SK-N-SH (cell line): Measurements from ENCODE around the gene SND1. TPM values are rescaled to one million over a fixed set of nuclear protein-coding genes. Genes with fewer than 3 reads are reported as not detected.
A peak's percentile ranks its signal among the peaks of the same experiment; 100 is the strongest.

Experiments used
- ELF1 ChIP-seq: IDR thresholded peaks from 2 replicates; pipeline ENCODE4 v1.4.0; 2012
- EP300 ChIP-seq, 2 experiments: IDR thresholded peaks; 2 replicates each; pipeline versions ENCODE4 v1.4.0 to v1.6.1; 2012; ENCODE audit warnings: borderline replicate concordance in 1 of 2, low read depth in 1 of 2, low read length in 1 of 2
- EZH2phosphoT487 ChIP-seq: fragments of 200-600 bp; sonication (generic); IDR thresholded peaks from 2 replicates; pipeline ENCODE4 v1.6.1; 2017; ENCODE audit warnings: low read depth, mixed run types, mild to moderate bottlenecking, antibody characterized with exemption, moderate library complexity, borderline replicate concordance
- FOXJ3 ChIP-seq: sonication (generic); formaldehyde crosslinking; IDR thresholded peaks from 2 replicates; pipeline ENCODE4 v1.5.1; 2020; ENCODE audit warnings: mild to moderate bottlenecking, missing genetic modification reagents
- GABPA ChIP-seq: IDR thresholded peaks from 2 replicates; pipeline ENCODE4 v1.4.0; 2012; ENCODE audit warnings: low read depth, mild to moderate bottlenecking
- IRF3 ChIP-seq: fragments of 150-350 bp; IDR thresholded peaks from 2 replicates; pipeline ENCODE4 v1.6.1; 2016; ENCODE audit warnings: mild to moderate bottlenecking, low read depth, low read length
- JUND ChIP-seq: IDR thresholded peaks from 2 replicates; pipeline ENCODE4 v1.4.0; 2012
- NFIC ChIP-seq: IDR thresholded peaks from 2 replicates; pipeline ENCODE4 v1.4.0; 2012; ENCODE audit warnings: borderline replicate concordance
- NRF1 ChIP-seq: IDR thresholded peaks from 2 replicates; pipeline ENCODE4 v1.6.1; 2012; ENCODE audit warnings: low read depth, mild to moderate bottlenecking, low read length
- RAD21 ChIP-seq: IDR thresholded peaks from 2 replicates; pipeline ENCODE4 v1.6.1; 2012; ENCODE audit warnings: mild to moderate bottlenecking, low read length
- RCOR1 ChIP-seq: fragments of 150-350 bp; IDR thresholded peaks from 2 replicates; pipeline ENCODE4 v1.6.1; 2017; ENCODE audit warnings: antibody characterized with exemption, low read length
- REST ChIP-seq: IDR thresholded peaks from 2 replicates; pipeline ENCODE4 v1.6.1; 2012; ENCODE audit warnings: mild to moderate bottlenecking, low read depth, low read length, moderate library complexity
- RFX5 ChIP-seq: IDR thresholded peaks from 2 replicates; pipeline ENCODE4 v1.6.1; 2012; ENCODE audit warnings: mild to moderate bottlenecking, improper control_type of control experiment, low read length
- SIN3A ChIP-seq: IDR thresholded peaks from 2 replicates; pipeline ENCODE4 v1.6.1; 2012; ENCODE audit warnings: low read depth, mild to moderate bottlenecking, low read length, moderate library complexity, borderline replicate concordance
- TAF1 ChIP-seq: IDR thresholded peaks from 2 replicates; pipeline ENCODE4 v1.6.1; 2012; ENCODE audit warnings: low read depth, mild to moderate bottlenecking, low read length, moderate library complexity, borderline replicate concordance
- TCF12 ChIP-seq: IDR thresholded peaks from 2 replicates; pipeline ENCODE4 v1.4.0; 2012
- TEAD4 ChIP-seq: IDR thresholded peaks from 2 replicates; pipeline ENCODE4 v1.4.0; 2012; ENCODE audit warnings: mild to moderate bottlenecking, borderline replicate concordance; ENCODE audit not compliant: insufficient read depth
- USF1 ChIP-seq: IDR thresholded peaks from 2 replicates; pipeline ENCODE4 v1.4.0; 2012; ENCODE audit warnings: low read depth, borderline replicate concordance
- YY1 ChIP-seq: IDR thresholded peaks from 2 replicates; pipeline ENCODE4 v1.4.0; 2012; ENCODE audit warnings: low read depth, mild to moderate bottlenecking
- polyA plus RNA-seq, 3 experiments: library from polyadenylated mRNA; depleted of rRNA; stranded (reverse); fragments of >200 nt; gene quantifications; 2 replicates each; pipeline ENCODE4 v1.2.3, GENCODE V29; 2012
- TF ChIP-seq, protein P1 (sequence below): fragments of 200-600 bp; sonication (generic); IDR thresholded peaks from 2 replicates; pipeline ENCODE4 v1.6.1; 2017; ENCODE audit warnings: antibody characterized with exemption, mild to moderate bottlenecking, moderate library complexity
- TF ChIP-seq, protein P2 (sequence below): IDR thresholded peaks from 2 replicates; pipeline ENCODE4; 2012
- TF ChIP-seq, protein P3 (sequence below): fragments of 150-350 bp; IDR thresholded peaks from 2 replicates; pipeline ENCODE4 v1.6.1; 2017; ENCODE audit warnings: antibody characterized with exemption, low read length, low read depth, borderline replicate concordance
- TF ChIP-seq, protein P4 (sequence below): IDR thresholded peaks from 2 replicates; pipeline ENCODE4 v1.4.0; 2012; ENCODE audit warnings: low read depth

Gene SND1
- polyA plus RNA-seq, 1 of the 3 experiments (the other 2 are of a cell fraction): 165 TPM

- TF ChIP-seq, protein P1, sequence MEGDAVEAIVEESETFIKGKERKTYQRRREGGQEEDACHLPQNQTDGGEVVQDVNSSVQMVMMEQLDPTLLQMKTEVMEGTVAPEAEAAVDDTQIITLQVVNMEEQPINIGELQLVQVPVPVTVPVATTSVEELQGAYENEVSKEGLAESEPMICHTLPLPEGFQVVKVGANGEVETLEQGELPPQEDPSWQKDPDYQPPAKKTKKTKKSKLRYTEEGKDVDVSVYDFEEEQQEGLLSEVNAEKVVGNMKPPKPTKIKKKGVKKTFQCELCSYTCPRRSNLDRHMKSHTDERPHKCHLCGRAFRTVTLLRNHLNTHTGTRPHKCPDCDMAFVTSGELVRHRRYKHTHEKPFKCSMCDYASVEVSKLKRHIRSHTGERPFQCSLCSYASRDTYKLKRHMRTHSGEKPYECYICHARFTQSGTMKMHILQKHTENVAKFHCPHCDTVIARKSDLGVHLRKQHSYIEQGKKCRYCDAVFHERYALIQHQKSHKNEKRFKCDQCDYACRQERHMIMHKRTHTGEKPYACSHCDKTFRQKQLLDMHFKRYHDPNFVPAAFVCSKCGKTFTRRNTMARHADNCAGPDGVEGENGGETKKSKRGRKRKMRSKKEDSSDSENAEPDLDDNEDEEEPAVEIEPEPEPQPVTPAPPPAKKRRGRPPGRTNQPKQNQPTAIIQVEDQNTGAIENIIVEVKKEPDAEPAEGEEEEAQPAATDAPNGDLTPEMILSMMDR: no peak
- TF ChIP-seq, protein P2, sequence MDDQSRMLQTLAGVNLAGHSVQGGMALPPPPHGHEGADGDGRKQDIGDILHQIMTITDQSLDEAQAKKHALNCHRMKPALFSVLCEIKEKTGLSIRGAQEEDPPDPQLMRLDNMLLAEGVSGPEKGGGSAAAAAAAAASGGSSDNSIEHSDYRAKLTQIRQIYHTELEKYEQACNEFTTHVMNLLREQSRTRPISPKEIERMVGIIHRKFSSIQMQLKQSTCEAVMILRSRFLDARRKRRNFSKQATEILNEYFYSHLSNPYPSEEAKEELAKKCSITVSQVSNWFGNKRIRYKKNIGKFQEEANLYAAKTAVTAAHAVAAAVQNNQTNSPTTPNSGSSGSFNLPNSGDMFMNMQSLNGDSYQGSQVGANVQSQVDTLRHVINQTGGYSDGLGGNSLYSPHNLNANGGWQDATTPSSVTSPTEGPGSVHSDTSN: 0 out of 2 replicates have a peak, but pooled peaks have one; percentile 13
- TF ChIP-seq RFX5 (no peak), REST (no peak), TAF1 (no peak), TCF12 (peak; percentile 52; the same call in 1 of the 2 replicates), YY1 (no peak), IRF3 (no peak), EP300 (IDR thresholded peaks at IDR 0.05; ENCODE audit: borderline replicate concordance in 1 of 2, low read depth in 1 of 2, low read length in 1 of 2) (no peak; a peak in 1 of 4 replicates), ELF1 (no peak), GABPA (no peak), RCOR1 (peak; percentile 87), EZH2phosphoT487 (no peak), NRF1 (no peak), USF1 (no peak), RAD21 (no peak; the same call in 1 of the 2 replicates), SIN3A (no peak), NFIC (no peak), JUND (no peak), FOXJ3 (CRISPR knock-in tag) (0 out of 2 replicates have a peak, but pooled peaks have one; percentile 52), TEAD4 (no peak)
- TF ChIP-seq, protein P3, sequence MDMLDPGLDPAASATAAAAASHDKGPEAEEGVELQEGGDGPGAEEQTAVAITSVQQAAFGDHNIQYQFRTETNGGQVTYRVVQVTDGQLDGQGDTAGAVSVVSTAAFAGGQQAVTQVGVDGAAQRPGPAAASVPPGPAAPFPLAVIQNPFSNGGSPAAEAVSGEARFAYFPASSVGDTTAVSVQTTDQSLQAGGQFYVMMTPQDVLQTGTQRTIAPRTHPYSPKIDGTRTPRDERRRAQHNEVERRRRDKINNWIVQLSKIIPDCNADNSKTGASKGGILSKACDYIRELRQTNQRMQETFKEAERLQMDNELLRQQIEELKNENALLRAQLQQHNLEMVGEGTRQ: no peak
- TF ChIP-seq, protein P4, sequence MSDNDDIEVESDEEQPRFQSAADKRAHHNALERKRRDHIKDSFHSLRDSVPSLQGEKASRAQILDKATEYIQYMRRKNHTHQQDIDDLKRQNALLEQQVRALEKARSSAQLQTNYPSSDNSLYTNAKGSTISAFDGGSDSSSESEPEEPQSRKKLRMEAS: no peak
These were observed 403.6 kb downstream of the SND1 start (continued) for GRCh38 chr7:128055637-128056036.
